ENCODE measurements around the gene ARHGEF17.

The ARHGEF17 gene

GRCh38 chr11:73290536-73290935, 17.5 kb upstream of the ARHGEF17 start:
- no peak overlapping the region for H3K4me3 ChIP-seq (ENCODE audit: low read depth, low read length)
- CTCF ChIA-PET = interaction anchor here (0.9 to 28.8 kb wide), 19 partner anchors 8 to 606 kb away, joined by 3 to 605 read pairs (median 11); partner anchors contain the start of gene ARHGEF17
- no peak for TF ChIP-seq CTCF (IDR thresholded peaks at IDR 0.05; ENCODE audit: insufficient read depth, low read length, missing control alignments)
- POLR2A ChIA-PET = no interaction called here
- DNase-seq (ENCODE audit: low read depth, low spot score) = no peak

GRCh38 chr11:73291196-73291595, 16.9 kb upstream of the ARHGEF17 start:
- no peak for DNase-seq (ENCODE audit: low read depth, low spot score)
- TF ChIP-seq CTCF (IDR thresholded peaks at IDR 0.05; ENCODE audit: insufficient read depth, low read length, missing control alignments) = no peak
- ChIA-PET POLR2A (no interaction called here), CTCF (interaction anchor here (1.2 to 28.8 kb wide), 17 partner anchors 8 to 460 kb away, joined by 3 to 605 read pairs (median 22); partner anchors contain the start of gene ARHGEF17)
- H3K4me3 ChIP-seq (ENCODE audit: low read depth, low read length) = no peak overlapping the region

GRCh38 chr11:73291781-73292524, 16.1 kb upstream of the ARHGEF17 start:
- no peak overlapping the region for H3K4me3 ChIP-seq (ENCODE audit: low read depth, low read length)
- no peak for TF ChIP-seq CTCF (IDR thresholded peaks at IDR 0.05; ENCODE audit: insufficient read depth, low read length, missing control alignments)
- ChIA-PET CTCF (interaction anchor here (1.0 to 28.8 kb wide), 17 partner anchors 9 to 461 kb away, joined by 3 to 605 read pairs (median 11); partner anchors contain the start of gene ARHGEF17), POLR2A (no interaction called here)
- DNase-seq (ENCODE audit: low read depth, low spot score) = no peak

GRCh38 chr11:73292525-73292894, 15.6 kb upstream of the ARHGEF17 start:
- TF ChIP-seq CTCF (IDR thresholded peaks at IDR 0.05; ENCODE audit: insufficient read depth, low read length, missing control alignments) = no peak
- no peak overlapping the region for H3K4me3 ChIP-seq (ENCODE audit: low read depth, low read length)
- no peak for DNase-seq (ENCODE audit: low read depth, low spot score)
- ChIA-PET CTCF (interaction anchor here (1.0 to 28.8 kb wide), 14 partner anchors 14 to 461 kb away, joined by 3 to 605 read pairs (median 18); partner anchors contain the start of genes ARHGEF17 and P2RY6), POLR2A (no interaction called here)

GRCh38 chr11:73293356-73293936, 14.6 kb upstream of the ARHGEF17 start:
- no peak for TF ChIP-seq CTCF (IDR thresholded peaks at IDR 0.05; ENCODE audit: insufficient read depth, low read length, missing control alignments)
- POLR2A ChIA-PET = no interaction called here
- CTCF ChIA-PET = interaction anchor here (1.3 to 28.8 kb wide), 10 partner anchors 13 to 114 kb away, joined by 3 to 605 read pairs (median 39); partner anchors contain the start of genes ARHGEF17 and P2RY6
- DNase-seq (ENCODE audit: low read depth, low spot score) = no peak
- no peak overlapping the region for H3K4me3 ChIP-seq (ENCODE audit: low read depth, low read length)

- DNase-seq (ENCODE audit: low read depth, low spot score) = no peak
- POLR2A ChIA-PET = interaction anchor here (1.0 kb wide), 1 partner anchor 13 kb away, joined by 3 read pairs; no protein-coding TSS in a partner anchor
- CTCF ChIA-PET = interaction anchor here (0.6 to 28.8 kb wide), 32 partner anchors 10 to 367 kb away, joined by 3 to 605 read pairs (median 4); partner anchors contain the start of genes ARHGEF17 and P2RY6
- TF ChIP-seq CTCF (IDR thresholded peaks at IDR 0.05; ENCODE audit: insufficient read depth, low read length, missing control alignments) = no peak
- H3K4me3 ChIP-seq (ENCODE audit: low read depth, low read length) = no peak overlapping the region
Measured at GRCh38 chr11:73294604-73295003, 13.5 kb upstream of the ARHGEF17 start.

Measured in AG04449 (cell line).